Stimulated activated CD8-positive, alpha-beta memory T cell treated with anti-CD3 and anti-CD28 coated beads, Interleukin-7, amount 100 ng/mL, for 24 hours (primary cell): ENCODE measurements around the gene POLR3H.
"Not testable (repeated sequence)": the region's sequence is repeated elsewhere in the genome, so short reads cannot be mapped to it uniquely, and the experiment has no call there.

Source experiments
- DNase-seq: peaks from one replicate; pipeline ENCODE4 v3.0.0-alpha.2; 2020; ENCODE audit warnings: low read depth

Gene POLR3H, protein sequence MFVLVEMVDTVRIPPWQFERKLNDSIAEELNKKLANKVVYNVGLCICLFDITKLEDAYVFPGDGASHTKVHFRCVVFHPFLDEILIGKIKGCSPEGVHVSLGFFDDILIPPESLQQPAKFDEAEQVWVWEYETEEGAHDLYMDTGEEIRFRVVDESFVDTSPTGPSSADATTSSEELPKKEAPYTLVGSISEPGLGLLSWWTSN

DNA sequence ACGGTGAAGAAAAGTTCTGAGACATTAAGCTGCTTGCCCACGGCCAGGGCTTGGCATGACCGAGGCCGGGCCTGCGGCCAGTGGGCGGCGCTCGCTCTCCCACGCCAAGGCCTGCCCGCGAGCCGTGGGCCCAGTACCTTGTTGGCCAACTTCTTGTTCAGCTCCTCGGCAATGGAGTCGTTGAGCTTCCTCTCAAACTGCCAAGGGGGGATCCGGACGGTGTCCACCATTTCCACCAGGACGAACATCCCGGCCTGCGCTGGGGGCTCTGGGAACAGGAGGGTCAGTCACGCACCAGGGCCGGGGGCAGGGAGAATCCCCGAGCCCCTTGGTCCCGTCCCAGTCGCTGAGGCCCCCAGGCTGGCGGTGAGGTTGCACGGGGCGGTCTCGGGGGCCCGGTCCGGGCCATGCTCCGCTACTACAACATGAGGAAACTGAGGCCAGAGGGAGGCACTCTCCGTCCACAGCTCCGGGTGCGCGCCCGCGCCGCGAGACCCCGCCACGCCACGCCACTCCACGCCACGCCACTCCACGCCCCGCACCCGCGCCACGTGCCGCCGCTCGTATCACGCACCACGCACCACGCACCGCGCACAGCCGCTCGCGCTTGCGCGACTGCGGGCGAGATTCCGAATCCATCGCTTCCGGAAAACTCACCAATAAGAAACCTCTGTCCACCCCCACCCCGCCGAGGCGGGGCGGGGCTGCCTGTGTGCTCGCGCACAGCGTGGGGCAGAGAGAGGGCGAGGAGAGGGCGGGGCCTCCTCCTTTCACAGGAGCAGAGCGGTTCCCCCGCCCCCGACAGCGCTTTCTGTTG lies at the start of gene POLR3H:
Gene POLR3H, minus strand, starts transcription at position 617 of the 817 bp plus-strand sequence. Its CDS starts 369 bp downstream, at position 248.
- DNase-seq: peak; percentile 94

DNA sequence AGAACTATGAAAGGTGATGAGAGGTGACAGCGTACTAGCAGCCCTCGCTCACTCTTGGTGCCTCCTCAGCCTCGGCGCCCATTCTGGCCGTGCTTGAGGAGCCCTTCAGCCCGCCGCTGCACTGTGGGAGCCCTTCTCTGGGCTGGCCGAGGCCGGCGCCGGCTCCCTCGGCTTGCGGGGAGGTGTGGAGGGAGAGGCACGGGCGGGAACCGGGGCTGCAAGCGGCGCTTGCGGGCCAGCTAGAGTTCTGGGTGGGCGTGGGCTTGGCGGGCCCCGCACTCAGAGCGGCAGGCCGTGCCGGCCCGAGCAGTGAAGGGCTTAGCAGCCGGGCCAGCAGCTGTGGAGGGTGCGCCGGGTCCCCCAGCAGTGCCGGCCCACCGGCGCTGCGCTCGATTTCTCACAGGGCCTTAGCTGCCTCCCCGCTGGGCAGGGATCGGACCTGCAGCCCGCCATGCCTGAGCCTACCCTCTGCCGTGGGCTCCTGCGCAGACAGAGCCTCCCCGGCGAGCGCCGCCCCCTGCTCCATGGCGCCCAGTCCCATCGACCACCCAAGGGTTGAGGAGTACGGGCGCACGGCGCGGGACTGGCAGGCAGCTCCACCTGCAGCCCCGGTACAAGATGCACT lies 49.2 kb upstream of the POLR3H start:
- DNase-seq: not testable (repeated sequence)

DNA sequence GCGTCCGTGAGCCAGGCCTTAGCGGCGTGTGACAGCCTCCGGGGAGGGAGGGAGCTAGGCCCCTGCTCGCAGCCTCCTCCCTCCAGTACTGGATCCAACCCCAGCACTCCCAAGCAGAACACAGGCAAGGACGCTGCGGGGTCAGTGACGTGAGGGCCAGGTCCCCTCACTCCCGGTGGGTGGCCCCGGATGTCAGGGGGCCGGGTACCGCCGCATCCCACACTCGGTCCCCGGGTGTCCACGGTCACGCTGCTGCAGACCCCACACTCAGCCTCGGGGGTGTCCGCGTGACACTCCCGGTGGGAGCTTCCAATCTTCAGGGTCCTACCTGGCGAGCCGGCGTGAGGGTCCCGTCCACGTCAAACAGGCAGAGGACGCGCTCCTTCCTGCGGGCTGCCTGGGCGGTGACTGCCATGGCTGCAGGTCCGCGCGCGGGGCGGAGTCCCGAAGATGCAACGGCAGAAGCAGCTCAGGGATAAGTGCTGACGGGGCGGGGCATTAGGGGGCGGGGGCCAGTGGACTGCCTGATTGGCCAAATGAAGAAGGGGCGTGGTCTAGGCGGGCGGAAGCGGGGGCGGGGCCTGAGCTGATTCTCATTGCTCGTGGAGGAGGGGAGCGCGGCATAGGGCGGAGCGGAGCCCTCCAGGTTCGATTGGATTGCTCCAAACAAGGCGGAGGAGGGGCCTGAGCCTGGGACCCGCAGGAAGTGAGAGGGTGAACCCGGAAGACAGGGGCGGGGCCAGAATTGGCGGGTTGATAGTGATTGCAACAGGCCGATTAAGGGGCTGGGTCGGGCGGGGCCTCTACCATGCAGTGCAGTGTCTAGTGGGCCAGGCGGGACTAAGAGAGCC lies 45.3 kb upstream of the POLR3H start, which contains the start of gene PMM1:
Gene PMM1, minus strand, starts transcription at position 450 of the 851 bp plus-strand sequence. Its CDS starts 35 bp downstream, at position 415.
- DNase-seq: peak; percentile 100

DNA sequence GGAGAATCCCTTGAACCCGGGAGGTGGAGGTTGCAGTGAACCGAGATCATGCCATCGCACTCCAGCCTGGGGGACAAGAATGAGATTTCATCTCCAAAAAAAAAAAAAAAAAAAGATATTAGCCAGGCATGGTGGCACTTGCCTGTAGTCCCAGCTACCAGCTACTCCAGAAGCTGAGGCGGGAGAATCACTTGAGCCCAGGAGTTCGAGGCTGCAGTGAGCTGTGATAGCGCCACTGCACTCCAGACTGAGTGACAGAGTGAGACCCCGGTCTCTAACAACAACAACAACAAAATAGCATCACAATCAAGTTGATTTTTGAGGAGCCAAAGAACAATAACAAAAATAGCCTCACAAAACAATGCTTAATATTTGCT lies 43.1 kb upstream of the POLR3H start:
- DNase-seq: no peak

DNA sequence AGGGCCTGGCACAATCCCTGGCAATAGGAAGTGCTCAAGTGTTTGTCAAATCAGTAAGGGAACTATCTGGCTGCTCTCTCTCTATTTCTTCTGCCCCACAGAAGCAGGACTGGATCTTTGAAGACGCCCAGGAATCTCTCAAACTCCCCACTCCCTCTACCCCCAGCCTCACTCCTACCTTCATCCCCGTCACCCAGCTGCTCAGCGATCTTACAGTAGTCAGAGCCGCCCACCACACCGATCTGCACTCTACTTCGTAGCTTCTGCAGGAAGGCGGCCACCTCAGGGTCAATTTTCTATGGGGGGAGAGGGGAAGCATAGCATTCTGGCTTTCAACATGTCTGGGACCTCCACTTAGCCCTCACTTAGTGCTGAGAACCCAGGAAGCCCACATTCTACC lies 41.6 kb upstream of the POLR3H start:
- DNase-seq: no peak

DNA sequence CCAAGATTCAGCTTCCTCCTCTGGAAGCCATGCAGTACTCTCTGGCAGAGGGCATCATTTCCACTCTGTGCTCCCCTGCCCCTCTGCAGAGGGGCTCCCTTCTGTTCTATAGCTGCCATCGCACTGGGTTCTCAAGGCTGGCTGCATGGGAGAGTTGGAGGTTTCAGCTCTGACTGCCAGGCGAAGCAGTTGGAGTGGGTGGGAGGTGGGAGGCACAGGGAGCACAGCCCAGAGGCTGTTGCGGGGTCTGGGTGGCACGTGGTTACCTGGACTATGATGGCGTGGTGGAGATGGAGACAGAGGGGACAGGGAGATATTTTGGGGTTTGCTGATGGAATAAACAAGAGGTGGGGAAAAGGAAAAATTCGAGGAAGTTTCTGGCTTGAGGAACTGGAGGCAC lies 40.6 kb upstream of the POLR3H start:
- no peak for DNase-seq

DNA sequence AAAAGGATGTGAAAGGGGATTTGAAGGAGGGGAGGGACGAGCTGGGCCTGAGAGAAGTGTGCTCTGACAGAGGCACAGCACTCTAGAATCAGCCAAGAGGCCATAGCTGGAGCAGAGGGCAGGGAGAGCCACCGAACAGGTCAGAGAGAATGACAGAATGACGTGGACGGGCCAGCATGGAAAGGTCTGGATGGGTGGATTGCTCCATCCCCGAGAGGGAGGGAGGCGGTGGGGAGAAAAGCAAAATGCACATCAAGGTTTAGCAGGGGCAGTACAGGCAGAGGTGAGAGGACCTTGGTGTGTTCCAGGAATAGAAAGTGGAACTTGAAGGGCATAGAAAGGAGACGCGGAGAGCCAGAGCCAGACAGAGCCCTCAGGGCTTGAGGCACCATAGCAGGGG lies 38.4 kb upstream of the POLR3H start:
- DNase-seq: no peak

DNA sequence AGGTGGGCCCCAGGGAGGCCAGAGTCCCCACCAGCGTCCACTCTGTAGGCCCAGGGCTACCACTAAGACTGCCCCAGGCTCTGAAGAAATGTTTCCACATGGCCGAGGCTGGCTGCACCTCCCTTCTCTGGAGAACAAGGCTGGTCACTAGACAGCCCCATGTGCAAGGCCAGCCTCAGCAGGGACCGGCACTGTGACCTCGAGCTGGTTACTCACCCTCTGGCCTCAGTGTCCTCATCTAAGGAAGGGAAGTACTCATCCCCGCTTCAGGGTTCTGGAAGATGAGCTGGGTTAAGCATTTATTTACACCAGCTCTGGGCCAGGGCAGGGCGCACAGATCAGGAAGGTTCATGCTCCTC lies 35.7 kb upstream of the POLR3H start:
- DNase-seq: no peak

DNA sequence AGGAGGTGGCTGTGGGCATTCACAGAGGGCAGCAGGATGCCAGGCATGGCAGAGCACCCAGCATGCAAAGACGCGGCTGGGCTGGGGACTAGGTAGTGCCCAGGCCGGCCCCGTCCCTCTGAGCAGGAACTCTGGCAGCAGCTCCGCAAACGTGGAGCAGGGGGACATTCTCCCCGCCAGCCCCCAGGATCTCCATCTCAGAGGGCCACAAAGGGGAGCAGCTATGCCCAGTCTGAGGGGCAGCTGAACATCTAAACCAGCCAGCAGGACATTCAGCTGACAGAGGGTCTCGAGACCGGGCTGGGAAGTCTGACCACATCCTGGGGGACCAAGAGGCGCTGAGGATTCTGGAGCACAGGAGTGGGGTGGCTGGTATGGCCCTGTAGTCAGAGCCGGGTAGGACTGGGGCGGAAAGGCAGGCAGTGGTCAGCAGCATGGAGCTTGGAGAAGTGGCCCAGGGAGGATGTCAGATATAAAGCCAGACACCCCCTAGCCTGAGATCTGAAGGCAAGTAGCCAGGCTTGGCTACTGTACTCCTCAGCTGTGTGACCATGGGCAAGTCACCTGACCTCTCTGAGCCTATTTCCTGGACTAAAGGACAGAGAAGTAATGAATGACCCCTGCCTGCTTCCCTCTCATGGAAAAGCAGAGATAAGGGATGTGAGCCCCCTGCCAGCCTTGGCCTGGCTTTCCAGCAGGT lies 35.2 kb upstream of the POLR3H start:
- no peak for DNase-seq

DNA sequence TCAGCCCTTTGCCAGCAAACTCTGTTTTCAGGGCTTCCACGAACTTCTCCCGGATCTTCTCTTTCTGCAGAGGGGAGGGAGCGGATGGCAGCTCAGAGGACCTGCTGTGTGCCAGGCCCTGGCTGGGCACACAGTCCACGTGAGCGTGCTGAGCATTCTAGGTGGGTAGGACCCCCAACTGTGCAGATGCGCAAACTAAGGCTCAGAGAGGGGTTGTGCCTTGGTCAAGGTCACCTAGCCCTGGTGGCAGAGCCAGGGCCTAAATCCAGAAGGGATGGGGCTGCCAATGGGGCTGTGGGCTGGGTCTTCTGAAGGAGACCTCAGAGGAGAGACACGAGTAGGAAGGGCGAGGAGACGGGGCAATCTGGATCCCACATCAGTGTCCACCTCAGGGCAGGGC lies 34.5 kb upstream of the POLR3H start:
- no peak for DNase-seq

DNA sequence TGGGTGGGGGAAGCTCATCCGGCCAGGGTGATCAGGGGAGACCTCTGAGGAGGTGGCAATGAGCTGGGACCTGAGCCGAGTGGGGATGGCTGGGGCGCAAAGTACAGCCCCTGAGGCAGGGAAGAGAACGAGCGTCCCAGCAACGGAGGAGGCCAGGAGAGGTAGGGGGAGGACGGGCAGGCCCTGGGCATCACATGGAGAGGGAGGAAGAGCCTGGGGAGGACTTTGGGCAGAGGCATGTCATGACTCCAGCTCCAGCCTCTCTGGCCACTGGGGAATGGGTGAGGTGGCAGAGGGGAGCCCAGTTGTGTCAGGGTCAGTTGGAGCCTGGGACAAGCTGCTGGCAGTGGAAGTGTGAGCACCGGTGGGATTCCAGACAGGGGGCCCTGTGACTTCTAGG lies 33.8 kb upstream of the POLR3H start:
- DNase-seq: no peak

DNA sequence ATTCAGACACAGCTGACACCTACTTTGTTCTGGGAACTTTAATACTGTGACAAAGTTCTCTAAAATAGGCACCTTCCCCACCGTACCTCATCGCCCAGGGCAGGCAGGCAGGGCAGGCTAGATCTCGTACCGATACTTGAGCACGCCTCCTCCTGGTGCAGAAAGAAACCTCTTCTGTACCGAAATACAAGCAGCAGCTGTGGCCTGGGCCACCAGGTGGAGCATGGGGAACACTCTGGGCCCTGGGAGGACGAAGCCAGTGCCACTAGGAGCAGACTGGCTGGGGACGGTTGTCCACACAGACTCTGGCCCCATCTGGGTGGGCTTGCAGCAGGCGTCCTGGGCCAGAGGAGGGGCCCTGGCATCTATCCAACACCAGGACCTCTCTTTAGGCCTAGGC lies 32.6 kb upstream of the POLR3H start:
- DNase-seq: no peak

DNA sequence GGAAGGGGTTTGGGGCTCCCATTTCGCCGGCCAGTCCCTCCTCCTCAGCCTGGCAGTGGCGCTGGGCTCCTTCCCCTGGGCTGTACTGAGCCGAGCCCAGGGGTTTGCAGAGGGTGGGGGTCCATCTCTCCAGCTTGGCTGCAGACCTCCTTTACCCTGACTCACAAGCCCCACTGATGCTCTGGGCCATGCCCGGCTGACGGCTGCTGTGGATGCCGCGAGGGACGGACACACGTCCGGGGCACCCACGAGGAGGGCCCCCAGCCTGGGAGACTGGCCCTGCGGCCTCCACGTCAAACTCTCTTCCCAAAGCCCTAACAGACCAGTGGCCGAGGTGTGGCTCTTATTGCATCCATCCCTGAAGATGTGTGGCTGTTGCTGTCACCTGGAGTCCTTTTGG lies 31.3 kb upstream of the POLR3H start:
- DNase-seq: no peak

DNA sequence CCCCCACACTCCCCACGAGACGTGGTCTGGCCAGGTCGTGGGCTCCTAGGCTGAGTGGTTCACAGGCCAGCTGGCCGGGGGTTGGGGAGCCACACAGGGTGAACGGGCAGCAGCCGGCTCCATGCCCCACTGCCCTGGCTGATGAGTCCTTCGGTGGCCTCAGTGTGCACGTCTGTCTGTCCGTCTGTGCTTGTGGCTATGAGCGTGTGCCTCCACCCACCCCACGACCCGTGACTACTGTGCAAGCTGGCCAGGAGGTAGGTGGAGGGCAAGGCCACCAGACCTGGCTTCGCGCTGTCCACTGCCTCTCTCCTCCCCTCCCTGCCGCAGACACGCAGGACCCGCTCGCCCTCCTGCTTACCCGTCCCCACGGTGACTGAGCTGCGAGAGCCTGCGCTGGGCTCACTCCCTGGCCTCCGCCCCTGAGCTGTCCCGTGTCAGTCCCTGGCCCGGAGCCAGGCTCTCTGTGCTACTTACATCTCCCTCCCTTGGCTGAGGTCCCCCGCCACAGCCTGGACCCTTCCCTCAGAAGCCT lies 30.6 kb upstream of the POLR3H start:
- DNase-seq: no peak

DNA sequence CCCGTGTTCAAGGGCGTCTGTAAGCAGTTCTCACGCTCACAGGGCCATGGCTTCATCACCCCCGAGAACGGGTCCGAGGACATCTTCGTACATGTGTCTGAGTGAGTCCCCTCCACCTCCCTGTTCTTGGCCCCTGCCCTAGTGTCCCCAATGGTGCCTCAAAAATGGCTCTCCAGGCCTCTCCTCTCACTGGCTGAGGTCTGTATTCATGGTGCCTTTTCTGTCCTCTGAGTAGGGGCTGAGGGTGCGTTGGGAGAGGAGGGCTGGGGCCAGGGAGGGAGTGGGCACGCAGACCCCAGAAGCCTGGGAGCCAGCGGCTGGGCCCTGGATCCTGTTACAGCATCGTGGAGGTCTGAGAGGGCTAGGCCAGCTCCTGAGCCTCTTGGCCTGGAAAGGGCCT lies 29.4 kb upstream of the POLR3H start:
- DNase-seq: no peak

DNA sequence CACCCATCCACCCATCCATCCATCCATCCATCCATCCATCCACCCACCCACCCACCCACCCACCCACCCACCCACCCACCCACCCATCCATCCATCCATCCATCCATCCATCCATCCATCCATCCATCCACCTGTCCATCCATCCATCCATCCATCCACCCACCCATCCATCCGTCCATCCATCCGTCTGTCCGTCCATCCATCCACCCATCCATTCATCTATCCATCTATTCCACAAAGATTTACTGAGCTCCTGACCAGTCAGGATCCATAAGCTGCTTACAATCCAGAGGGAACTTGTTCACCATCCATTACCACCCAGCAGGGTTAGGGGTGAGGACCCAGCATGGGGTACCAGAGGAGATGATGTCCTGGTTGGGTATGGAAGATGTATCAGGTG lies 28.0 kb upstream of the POLR3H start:
- DNase-seq: not testable (repeated sequence)

DNA sequence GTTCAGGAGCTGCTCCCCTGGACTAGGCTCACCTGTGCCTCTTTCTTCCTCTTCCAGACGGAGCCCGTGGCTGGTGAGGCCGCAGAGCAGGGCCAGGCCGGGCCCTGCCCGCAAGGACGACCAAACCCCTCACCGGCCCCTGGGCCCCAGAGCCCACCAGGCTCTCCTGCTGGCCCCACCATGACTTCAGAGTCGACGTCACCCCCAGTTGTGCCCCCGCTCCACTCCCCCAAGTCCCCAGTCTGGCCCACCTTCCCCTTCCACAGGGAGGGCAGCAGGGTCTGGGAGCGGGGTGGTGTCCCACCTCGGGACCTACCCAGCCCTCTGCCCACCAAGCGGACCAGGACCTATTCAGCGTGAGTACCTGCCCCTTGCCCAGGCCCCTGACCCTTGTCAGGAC lies 27.5 kb upstream of the POLR3H start:
- DNase-seq: no peak

DNA sequence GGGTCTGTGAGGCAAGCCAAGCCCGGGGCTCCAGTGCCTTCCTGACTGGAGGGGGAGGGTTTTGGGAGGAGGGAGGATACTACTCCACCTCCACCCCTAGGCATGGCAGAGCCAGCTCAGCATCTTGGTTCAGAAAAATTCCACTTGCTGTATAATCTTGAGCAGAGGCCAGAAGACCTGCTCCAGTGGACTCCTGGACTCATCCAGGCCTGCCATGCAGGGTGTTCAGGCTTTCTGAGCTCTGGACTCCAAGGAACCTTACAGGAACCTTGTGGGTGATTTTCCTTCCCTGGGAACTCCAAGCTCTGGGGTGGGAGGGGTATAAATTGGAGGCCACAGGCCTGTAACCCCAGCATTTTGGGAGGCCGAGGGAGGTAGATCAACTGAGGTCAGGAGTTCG lies 26.0 kb upstream of the POLR3H start:
- no peak for DNase-seq

DNA sequence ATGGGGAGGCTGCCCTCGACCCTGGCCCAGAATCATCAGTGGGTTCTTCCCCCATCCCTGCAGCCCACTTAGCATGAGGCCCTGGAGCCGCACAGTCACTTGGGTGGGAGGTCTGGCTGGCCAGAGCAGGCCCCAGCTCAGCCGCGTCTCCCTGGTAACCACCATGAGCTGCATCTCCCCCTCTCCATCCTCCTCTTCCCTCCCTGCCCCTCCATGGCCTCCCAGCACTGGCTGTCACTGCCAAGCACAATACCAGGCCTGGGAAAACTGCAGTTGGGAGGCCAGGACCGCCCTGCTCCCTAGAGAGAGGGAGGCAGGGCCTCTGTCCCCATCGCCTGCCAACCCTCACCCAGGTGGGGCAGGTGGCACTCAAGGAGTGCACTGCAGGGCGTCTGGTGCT lies 24.5 kb upstream of the POLR3H start:
- DNase-seq: no peak

DNA sequence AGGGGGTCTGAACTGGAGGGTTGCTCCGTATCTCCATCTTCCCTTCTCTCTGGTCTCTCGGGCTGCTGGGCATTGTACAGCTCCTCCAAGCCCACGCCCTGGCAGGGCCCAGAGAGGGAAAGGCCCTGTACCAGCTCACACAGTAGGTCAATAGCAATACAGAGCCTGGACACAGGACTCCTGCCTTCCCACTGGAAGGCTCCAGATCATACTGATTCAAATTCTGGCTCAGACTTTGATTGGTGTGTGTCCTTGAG lies 23.2 kb upstream of the POLR3H start:
- no peak for DNase-seq

DNA sequence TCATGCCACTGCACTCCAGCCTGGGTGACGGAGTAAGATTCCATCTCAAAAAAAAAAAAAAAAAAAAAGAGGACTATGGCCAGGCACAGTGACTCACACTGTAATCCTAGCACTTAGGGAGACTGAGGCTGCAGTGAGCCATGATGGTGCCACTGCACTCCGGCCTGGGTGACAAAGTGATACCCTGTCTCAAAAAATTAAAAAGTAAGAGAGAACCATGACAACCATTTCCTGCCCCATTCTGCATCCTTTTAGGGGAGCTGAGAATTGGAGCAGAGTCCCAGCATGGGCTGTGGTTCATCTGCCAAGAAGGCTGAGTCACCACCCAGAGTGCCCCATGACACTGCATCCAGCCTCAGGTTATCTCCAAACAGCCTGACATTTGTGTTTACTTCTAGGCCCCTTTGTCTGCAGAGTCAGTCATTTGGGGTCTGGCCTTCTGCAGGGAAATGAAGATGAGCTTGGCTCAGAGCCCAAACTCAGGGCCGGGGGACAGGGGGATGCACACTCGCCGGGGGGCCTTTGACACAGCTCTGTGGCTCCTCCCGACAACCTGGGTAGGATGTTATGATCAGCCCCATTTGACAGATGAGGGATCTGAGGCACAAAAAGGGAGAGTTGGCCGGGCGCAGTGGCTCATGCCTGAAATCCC lies 21.3 kb upstream of the POLR3H start:
- no peak for DNase-seq
